ENCODE results near the gene CRYAA.
"Not testable (repeated sequence)": the region's sequence is repeated elsewhere in the genome, so short reads cannot be mapped to it uniquely, and the experiment has no call there.

Gene CRYAA

DNA sequence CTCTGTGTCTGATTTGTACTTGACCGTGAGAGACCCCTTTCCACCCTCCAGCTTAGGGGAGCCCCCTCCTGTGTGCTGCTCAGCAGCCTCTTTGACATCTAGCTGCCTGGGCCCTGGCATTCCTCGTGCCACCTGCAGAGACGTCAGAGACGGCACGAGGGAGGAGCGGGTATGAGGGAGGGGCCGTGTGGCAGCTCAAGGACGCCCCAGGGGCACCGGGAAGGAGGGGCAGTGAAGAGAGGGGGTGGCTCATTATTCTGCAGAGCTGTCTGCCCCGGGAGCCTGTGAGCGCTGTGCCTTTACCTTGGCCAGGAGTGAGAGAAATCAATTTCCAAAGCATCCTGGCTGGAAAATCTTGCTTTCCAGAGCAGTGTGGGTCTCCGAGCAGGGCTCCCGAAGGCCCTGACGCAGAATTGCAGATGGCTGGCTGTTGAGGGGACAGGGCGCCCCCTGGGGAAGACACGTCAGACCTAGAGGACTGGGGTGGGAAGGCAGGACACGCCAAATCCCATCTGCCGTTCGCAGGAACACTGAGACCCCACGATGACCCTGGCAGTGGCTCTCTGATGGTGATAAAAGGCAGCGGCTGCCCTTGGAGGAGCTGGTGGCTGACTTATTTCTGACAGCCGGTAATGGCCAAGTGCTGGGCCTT is 9.5 kb downstream of the CRYAA start:
- not testable (repeated sequence) for H3K4ac ChIP-seq (ENCODE audit: low read depth, low read length); H3K9ac ChIP-seq (ENCODE audit: low read length); H3K4me3 ChIP-seq (ENCODE audit: low read length); H3K27me3 ChIP-seq (ENCODE audit: insufficient read depth, low read length, poor library complexity); H3K56ac ChIP-seq (ENCODE audit: low read length); H3K36me3 ChIP-seq (ENCODE audit: control insufficient read depth, insufficient read depth, low read length); H4K5ac ChIP-seq (ENCODE audit: low read length); H2BK120ac ChIP-seq (ENCODE audit: low read depth, low read length); H3K4me1 ChIP-seq (ENCODE audit: control insufficient read depth, low read depth, low read length); H2BK15ac ChIP-seq (replicated peaks; ENCODE audit: low read depth); H3K27ac ChIP-seq (ENCODE audit: low read depth, low read length); H4K8ac ChIP-seq (ENCODE audit: low read depth, low read length); H3K79me2 ChIP-seq (ENCODE audit: control insufficient read depth, insufficient read depth, low read length); DNase-seq; H2AK5ac ChIP-seq (ENCODE audit: low read length); H3K23ac ChIP-seq (ENCODE audit: low read length); H3K79me1 ChIP-seq (ENCODE audit: low read length); H3K18ac ChIP-seq (ENCODE audit: low read length); H2BK5ac ChIP-seq (ENCODE audit: low read length); H3K4me2 ChIP-seq (ENCODE audit: low read length)
- no CpG with 5 or more reads among the region's 22 CpGs for WGBS (ENCODE audit: extremely low coverage, insufficient coverage, low lambda C conversion rate)

DNA sequence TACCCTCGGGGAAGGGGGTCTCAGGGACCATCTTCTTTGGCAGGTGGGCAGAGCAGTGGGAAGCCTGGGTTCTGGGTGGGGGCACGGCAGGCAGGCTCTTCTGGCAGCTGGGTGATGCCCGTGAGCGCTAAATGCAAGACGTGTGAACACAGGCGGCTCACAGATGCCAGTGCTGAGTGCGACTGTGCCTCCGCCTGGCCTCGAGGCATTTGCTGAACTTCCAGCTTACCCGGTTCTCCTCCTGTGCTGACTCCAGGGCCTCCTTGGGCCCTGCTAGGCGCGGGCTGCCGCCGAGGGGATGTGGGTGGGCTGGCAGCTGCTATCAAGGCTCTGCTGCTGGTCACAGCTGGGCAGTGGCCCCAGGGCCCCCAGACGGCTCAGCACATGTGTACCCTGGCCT is 12.2 kb downstream of the CRYAA start:
- DNase-seq; H3K9ac ChIP-seq (ENCODE audit: low read length); H3K27ac ChIP-seq (ENCODE audit: low read depth, low read length); H3K23ac ChIP-seq (ENCODE audit: low read length); H3K27me3 ChIP-seq (ENCODE audit: insufficient read depth, low read length, poor library complexity); H3K79me1 ChIP-seq (ENCODE audit: low read length); H3K4ac ChIP-seq (ENCODE audit: low read depth, low read length); H2BK15ac ChIP-seq (replicated peaks; ENCODE audit: low read depth); H3K18ac ChIP-seq (ENCODE audit: low read length); H3K36me3 ChIP-seq (ENCODE audit: control insufficient read depth, insufficient read depth, low read length); H3K56ac ChIP-seq (ENCODE audit: low read length); H2BK120ac ChIP-seq (ENCODE audit: low read depth, low read length); H2BK5ac ChIP-seq (ENCODE audit: low read length); H3K4me2 ChIP-seq (ENCODE audit: low read length); H4K5ac ChIP-seq (ENCODE audit: low read length); H2AK5ac ChIP-seq (ENCODE audit: low read length); H3K4me1 ChIP-seq (ENCODE audit: control insufficient read depth, low read depth, low read length); H3K4me3 ChIP-seq (ENCODE audit: low read length); H4K8ac ChIP-seq (ENCODE audit: low read depth, low read length); H3K79me2 ChIP-seq (ENCODE audit: control insufficient read depth, insufficient read depth, low read length): not testable (repeated sequence)
- no CpG with 5 or more reads among the region's 15 CpGs for WGBS (ENCODE audit: extremely low coverage, insufficient coverage, low lambda C conversion rate)

DNA sequence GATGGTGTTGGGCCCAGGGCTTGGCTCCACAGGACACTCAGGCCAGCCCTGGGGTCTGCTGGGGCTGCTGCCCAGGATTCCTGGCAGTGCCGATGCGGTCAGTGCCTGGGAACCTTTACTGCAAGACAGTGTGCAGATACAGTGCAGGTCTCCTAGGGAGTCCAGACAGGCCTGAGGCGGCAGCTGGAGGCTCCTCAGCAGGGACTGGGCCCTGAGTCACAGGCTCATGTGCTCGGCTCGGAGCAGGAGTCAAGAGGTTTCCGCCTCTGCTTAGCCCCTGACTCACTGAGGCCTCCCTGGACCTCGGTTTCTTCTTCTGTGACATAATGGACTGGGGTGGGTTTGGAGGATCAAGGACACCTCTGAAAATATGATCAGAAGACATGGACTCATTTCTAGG is 18.5 kb downstream of the CRYAA start:
- not testable (repeated sequence) for H3K18ac ChIP-seq (ENCODE audit: low read length); DNase-seq; H3K79me1 ChIP-seq (ENCODE audit: low read length); H2BK5ac ChIP-seq (ENCODE audit: low read length); H3K27me3 ChIP-seq (ENCODE audit: insufficient read depth, low read length, poor library complexity); H3K36me3 ChIP-seq (ENCODE audit: control insufficient read depth, insufficient read depth, low read length); H3K56ac ChIP-seq (ENCODE audit: low read length); H3K4ac ChIP-seq (ENCODE audit: low read depth, low read length); H3K4me2 ChIP-seq (ENCODE audit: low read length); H3K79me2 ChIP-seq (ENCODE audit: control insufficient read depth, insufficient read depth, low read length); H2BK15ac ChIP-seq (replicated peaks; ENCODE audit: low read depth); H4K5ac ChIP-seq (ENCODE audit: low read length); H4K8ac ChIP-seq (ENCODE audit: low read depth, low read length); H3K27ac ChIP-seq (ENCODE audit: low read depth, low read length); H2BK120ac ChIP-seq (ENCODE audit: low read depth, low read length); H3K4me3 ChIP-seq (ENCODE audit: low read length); H3K9ac ChIP-seq (ENCODE audit: low read length); H3K23ac ChIP-seq (ENCODE audit: low read length); H3K4me1 ChIP-seq (ENCODE audit: control insufficient read depth, low read depth, low read length); H2AK5ac ChIP-seq (ENCODE audit: low read length)
- no CpG with 5 or more reads among the region's 7 CpGs for WGBS (ENCODE audit: extremely low coverage, insufficient coverage, low lambda C conversion rate)

DNA sequence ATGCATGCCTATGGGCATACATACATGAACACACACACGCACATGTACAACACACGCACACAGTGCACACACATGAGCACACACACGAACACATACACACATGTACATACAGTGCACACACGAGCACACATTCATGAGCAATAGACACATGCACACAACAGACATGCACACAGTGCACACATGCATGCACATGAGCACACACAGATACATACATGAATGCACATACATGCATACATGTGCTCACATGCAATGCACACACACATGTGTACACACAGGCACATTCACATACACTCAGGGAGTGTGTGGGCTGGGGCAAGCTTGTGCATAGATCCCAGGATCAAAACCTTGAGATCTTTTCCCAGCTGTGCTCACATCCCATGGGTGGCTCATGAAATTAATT is 18.9 kb downstream of the CRYAA start:
- H3K4me2 ChIP-seq (ENCODE audit: low read length) = no peak overlapping the region
- no peak overlapping the region for H3K56ac ChIP-seq (ENCODE audit: low read length)
- H2BK5ac ChIP-seq (ENCODE audit: low read length) = no peak overlapping the region
- H3K4me3 ChIP-seq (ENCODE audit: low read length) = no peak overlapping the region
- H3K27ac ChIP-seq (ENCODE audit: low read depth, low read length) = no peak overlapping the region
- H3K18ac ChIP-seq (ENCODE audit: low read length) = no peak overlapping the region
- no peak overlapping the region for H3K23ac ChIP-seq (ENCODE audit: low read length)
- no peak overlapping the region for H2BK15ac ChIP-seq (replicated peaks; ENCODE audit: low read depth)
- no CpG with 5 or more reads among the region's 4 CpGs for WGBS (ENCODE audit: extremely low coverage, insufficient coverage, low lambda C conversion rate)
- H3K79me1 ChIP-seq (ENCODE audit: low read length) = no peaks in the 10 kb centered on the region
- H3K9ac ChIP-seq (ENCODE audit: low read length) = no peak overlapping the region
- H4K5ac ChIP-seq (ENCODE audit: low read length) = no peak overlapping the region
- no peak overlapping the region for H3K4ac ChIP-seq (ENCODE audit: low read depth, low read length)
- H3K4me1 ChIP-seq (ENCODE audit: control insufficient read depth, low read depth, low read length) = no peaks in the 10 kb centered on the region
- no peaks in the 10 kb centered on the region for H3K36me3 ChIP-seq (ENCODE audit: control insufficient read depth, insufficient read depth, low read length)
- no peak overlapping the region for H4K8ac ChIP-seq (ENCODE audit: low read depth, low read length)
- H3K27me3 ChIP-seq (ENCODE audit: insufficient read depth, low read length, poor library complexity) = no peaks in the 10 kb centered on the region
- no peak for DNase-seq
- H3K79me2 ChIP-seq (ENCODE audit: control insufficient read depth, insufficient read depth, low read length) = no peaks in the 10 kb centered on the region
- H2AK5ac ChIP-seq (ENCODE audit: low read length) = no peak overlapping the region
- no peak overlapping the region for H2BK120ac ChIP-seq (ENCODE audit: low read depth, low read length)

DNA sequence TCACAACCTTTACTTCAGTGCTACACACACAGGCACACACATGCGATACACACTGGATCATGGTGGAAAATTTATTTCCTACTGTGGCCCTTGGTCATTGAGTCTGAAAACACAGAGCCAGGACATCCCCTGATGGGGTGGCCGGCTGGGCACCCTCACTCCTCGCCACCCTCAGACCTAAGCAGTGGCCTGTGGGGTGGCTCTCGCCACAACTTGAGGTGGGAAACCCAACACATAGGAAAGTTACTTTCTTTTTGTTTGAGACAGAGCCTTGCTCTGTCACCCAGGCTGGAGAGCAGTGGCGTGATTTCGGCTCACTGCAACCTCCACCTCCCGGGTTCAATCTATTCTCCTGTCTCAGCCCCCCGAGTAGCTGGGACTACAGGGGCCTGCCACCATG is 19.4 kb downstream of the CRYAA start:
- H3K56ac ChIP-seq (ENCODE audit: low read length) = no peak overlapping the region
- no peak overlapping the region for H4K5ac ChIP-seq (ENCODE audit: low read length)
- no peak overlapping the region for H3K18ac ChIP-seq (ENCODE audit: low read length)
- no peak overlapping the region for H3K27ac ChIP-seq (ENCODE audit: low read depth, low read length)
- H2BK15ac ChIP-seq (replicated peaks; ENCODE audit: low read depth) = no peak overlapping the region
- H3K4me3 ChIP-seq (ENCODE audit: low read length) = no peak overlapping the region
- H3K4me1 ChIP-seq (ENCODE audit: control insufficient read depth, low read depth, low read length) = no peaks in the 10 kb centered on the region
- H3K27me3 ChIP-seq (ENCODE audit: insufficient read depth, low read length, poor library complexity) = no peaks in the 10 kb centered on the region
- H2BK5ac ChIP-seq (ENCODE audit: low read length) = no peak overlapping the region
- no peaks in the 10 kb centered on the region for H3K79me2 ChIP-seq (ENCODE audit: control insufficient read depth, insufficient read depth, low read length)
- no peak overlapping the region for H4K8ac ChIP-seq (ENCODE audit: low read depth, low read length)
- H3K79me1 ChIP-seq (ENCODE audit: low read length) = no peaks in the 10 kb centered on the region
- no peak for DNase-seq
- no peak overlapping the region for H2AK5ac ChIP-seq (ENCODE audit: low read length)
- WGBS (ENCODE audit: extremely low coverage, insufficient coverage, low lambda C conversion rate) = no CpG with 5 or more reads among the region's 8 CpGs
- H3K9ac ChIP-seq (ENCODE audit: low read length) = no peak overlapping the region
- H3K36me3 ChIP-seq (ENCODE audit: control insufficient read depth, insufficient read depth, low read length) = no peaks in the 10 kb centered on the region
- H3K4me2 ChIP-seq (ENCODE audit: low read length) = no peak overlapping the region
- no peak overlapping the region for H3K23ac ChIP-seq (ENCODE audit: low read length)
- no peak overlapping the region for H3K4ac ChIP-seq (ENCODE audit: low read depth, low read length)
- H2BK120ac ChIP-seq (ENCODE audit: low read depth, low read length) = no peak overlapping the region

DNA sequence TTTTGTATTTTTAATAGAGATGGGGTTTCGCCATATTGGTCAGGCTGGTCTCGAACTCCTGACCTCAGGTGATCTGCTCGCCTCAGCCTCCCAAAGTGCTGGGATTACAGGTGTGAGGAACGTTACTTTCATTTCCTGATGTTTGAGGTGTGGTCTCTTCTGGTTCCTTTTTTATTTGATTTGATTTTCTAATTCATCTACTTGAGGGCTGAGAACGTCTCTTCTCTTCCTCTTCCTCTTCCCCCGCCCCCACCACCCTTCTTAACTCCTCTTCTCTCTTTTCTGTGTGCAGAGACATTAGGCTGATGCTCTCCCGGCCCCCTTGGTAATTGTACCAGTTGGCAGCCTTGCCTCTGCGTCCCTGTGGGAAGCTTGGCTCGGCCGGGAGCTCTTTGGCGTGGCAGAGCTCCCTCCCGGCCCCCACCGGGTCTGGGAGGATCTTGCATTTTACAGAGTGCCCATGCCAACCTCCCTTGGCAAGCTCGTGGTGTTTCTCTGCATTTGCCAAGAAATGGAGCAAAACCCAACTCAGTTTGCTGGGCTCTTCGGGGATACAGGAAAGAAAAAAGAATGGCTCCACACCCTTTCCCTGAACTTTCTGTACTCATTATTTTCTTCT is 19.9 kb downstream of the CRYAA start:
- H2BK120ac ChIP-seq (ENCODE audit: low read depth, low read length) = no peak overlapping the region
- no peak overlapping the region for H3K27ac ChIP-seq (ENCODE audit: low read depth, low read length)
- no peak overlapping the region for H2BK5ac ChIP-seq (ENCODE audit: low read length)
- no peaks in the 10 kb centered on the region for H3K4me1 ChIP-seq (ENCODE audit: control insufficient read depth, low read depth, low read length)
- no peaks in the 10 kb centered on the region for H3K79me2 ChIP-seq (ENCODE audit: control insufficient read depth, insufficient read depth, low read length)
- H3K23ac ChIP-seq (ENCODE audit: low read length) = no peak overlapping the region
- no peak overlapping the region for H3K4ac ChIP-seq (ENCODE audit: low read depth, low read length)
- WGBS (ENCODE audit: extremely low coverage, insufficient coverage, low lambda C conversion rate) = no CpG with 5 or more reads among the region's 15 CpGs
- H3K79me1 ChIP-seq (ENCODE audit: low read length) = no peaks in the 10 kb centered on the region
- no peaks in the 10 kb centered on the region for H3K27me3 ChIP-seq (ENCODE audit: insufficient read depth, low read length, poor library complexity)
- no peak overlapping the region for H3K4me3 ChIP-seq (ENCODE audit: low read length)
- H2BK15ac ChIP-seq (replicated peaks; ENCODE audit: low read depth) = no peak overlapping the region
- H3K4me2 ChIP-seq (ENCODE audit: low read length) = no peak overlapping the region
- H2AK5ac ChIP-seq (ENCODE audit: low read length) = no peak overlapping the region
- no peak overlapping the region for H4K8ac ChIP-seq (ENCODE audit: low read depth, low read length)
- H3K9ac ChIP-seq (ENCODE audit: low read length) = no peak overlapping the region
- no peaks in the 10 kb centered on the region for H3K36me3 ChIP-seq (ENCODE audit: control insufficient read depth, insufficient read depth, low read length)
- H3K56ac ChIP-seq (ENCODE audit: low read length) = no peak overlapping the region
- H4K5ac ChIP-seq (ENCODE audit: low read length) = no peak overlapping the region
- no peak for DNase-seq
- no peak overlapping the region for H3K18ac ChIP-seq (ENCODE audit: low read length)

All from mesendoderm (in vitro differentiated cells).